Activated CD4-positive, alpha-beta T cell treated with anti-CD3 and anti-CD28 coated beads, Interleukin-2, amount 50 U/mL, for 4 hours (primary cell): ENCODE results near the gene FAAH.

Experiments
- DNase-seq, 2 experiments: peaks; one replicate each; pipeline ENCODE4 v3.0.0-alpha.2; 2020

FAAH gene

DNA sequence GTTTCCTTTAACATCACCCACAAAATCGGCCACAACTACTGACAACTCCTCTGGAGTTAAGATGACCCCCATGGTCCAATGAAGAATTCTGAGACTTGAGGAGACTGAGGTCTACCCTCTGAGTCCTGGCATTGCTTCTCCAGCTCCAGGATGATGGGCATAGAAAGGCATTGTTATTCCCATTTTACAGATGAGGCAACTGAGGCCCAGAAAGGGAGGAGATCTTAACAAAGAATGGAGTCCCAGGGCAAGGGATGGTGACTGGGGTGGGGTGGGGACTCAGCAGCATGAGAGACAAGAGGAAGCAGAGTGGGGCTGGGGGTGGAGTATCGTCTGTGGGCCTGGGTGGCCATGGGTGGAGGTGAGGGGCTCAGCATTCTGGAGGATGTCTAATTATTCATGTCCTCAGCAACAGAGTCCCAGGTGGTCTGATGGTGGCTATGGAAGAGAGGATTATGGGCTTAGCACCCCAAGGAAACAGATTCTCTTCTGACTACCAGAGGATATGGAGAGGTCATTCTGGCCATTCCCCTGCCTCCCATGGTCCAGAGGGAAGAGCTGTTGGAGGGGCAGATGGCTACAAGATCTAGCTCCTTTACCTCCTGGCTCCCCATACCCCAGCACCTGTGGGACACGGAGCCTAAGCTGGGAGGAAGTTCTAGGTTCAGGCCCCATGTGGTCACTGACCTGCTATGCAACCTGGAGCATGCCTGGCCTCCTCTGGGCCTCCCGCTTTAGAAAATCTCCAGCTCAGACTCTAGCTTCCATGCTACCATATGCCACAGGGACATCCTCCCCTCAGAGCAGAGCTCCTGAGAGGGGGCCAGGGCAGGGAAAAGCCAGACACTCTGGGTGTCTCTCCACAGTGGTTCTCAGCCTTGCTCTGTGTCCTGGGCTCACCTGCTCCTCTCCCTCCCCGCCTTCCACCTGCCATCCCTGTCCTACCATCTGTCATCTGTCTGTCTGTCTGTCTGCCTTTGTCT is 58.1 kb downstream of the FAAH start:
- DNase-seq: no peak

DNA sequence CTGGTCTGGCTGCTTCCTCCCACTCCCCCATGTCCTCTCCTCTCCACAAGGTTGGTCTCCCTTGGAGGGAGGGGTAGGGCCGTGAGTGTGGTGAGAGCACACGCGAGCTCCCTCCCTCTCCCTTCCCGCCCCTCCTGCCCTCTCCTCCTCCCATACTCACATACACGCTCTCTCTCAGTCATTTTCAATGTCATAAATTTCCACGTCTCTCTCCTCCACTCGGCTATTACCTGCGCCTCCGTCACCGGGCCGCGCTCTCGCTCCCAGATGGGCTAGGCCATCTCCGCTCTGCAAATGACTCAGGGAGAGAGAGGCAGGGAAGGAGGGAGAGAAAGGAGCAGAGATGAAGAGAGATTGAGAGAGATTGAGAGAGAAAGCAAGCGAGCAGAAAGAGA is 58.8 kb downstream of the FAAH start:
- no peak for DNase-seq

DNA sequence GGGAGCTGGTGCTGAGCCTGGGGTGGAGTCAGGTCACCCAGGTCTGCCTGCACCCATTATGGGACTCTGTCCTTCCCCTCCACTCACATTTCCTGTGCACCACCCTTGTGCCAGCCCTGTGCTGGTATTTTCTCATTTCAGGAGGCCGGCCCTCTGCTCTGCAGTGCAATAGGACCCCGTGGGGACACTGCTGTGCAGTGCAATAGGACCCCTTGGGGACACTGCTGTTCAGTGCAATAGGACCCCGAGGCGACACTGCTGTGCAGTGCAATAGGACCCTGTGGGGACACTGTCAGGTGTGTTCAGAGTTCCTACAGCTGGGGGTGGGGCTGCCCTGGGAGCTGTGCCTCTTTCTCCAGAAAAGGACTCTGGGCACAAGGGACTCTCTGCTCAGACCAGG is 59.3 kb downstream of the FAAH start:
- no peak for DNase-seq

DNA sequence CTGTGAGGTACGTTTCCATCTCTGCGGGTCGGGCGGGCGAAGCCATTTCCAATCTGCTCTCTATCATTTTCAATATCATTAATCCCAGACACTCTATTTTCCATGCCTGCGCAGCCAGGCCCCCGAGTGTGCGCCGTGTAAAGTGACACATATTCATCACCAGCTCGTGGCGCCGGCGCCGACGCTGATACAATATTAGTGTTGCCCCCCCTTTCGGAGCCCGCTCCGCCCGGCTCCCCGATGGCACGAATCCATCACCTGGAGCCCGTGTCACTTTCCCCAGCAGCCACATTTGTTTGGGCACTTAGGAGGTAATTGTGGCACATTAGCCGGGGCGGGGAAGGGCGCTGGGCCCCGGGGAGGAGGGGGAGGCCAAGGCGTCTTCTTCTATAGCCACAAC is 61.8 kb downstream of the FAAH start:
- no peak for DNase-seq

DNA sequence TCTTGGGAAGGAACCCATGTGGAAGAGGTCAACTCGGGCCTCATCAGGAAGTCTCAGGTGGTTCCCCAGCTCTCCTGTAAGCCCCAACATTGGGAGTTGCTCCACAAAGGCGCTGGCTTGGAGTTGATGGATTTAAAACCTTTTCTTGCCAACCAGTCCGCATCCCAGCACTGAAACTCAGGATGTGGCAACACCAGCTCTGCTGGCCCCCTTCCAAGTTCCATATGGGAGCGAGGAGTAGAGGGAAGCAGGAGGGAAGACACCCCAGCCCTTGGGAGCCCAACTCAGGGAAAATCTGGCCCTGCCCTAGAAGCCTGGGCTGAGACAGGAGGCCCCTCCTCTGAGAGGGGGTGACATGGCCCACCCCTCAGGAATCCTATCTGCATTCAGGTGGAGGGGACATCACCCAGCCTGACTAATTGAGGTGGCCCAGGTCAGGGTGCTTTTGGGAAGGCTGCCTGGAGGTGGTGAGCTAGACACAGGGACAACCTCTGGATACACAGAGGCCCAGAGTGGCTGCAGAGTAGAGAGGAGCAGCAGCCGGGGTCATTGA is 62.4 kb downstream of the FAAH start:
- no peak for DNase-seq

DNA sequence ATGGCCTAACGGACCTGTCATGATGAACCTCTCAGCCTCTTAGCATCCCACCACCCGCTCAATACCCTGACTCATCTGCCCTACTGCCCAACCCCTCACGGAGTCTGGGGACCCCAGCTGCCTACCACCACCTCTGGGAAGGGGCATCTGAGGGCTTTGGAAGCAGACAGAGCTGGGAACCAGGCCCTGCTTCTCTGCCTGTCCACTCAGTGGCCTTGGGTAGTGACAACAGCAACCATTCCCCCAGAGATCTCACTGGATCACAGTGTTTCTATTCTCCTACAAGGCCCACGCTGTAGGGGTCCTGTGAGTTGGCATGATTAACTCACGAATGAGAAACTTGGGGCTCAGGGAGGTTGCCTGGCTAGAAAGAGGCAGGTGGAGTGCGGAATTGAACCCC is 63.1 kb downstream of the FAAH start:
- no peak for DNase-seq

DNA sequence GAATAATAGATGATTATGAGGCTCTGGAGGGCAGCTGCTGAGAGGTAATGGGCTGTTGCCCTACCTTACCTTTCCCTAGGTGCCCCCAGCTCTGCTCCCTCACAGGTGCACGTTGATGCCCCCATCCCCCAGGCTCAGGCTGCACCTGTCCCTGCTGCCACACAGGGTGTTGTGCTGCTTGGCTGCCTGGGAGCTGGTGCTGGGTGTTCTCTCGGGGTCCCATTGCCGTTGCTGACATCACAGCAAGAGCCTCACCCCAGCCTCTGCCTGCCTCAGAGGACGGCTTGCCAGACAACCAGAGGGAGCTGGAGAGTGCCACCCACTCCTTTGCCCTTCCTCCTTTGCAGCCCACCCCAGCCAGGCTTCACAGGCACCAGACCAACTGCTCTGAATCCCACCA is 64.1 kb downstream of the FAAH start:
- DNase-seq: no peak

DNA sequence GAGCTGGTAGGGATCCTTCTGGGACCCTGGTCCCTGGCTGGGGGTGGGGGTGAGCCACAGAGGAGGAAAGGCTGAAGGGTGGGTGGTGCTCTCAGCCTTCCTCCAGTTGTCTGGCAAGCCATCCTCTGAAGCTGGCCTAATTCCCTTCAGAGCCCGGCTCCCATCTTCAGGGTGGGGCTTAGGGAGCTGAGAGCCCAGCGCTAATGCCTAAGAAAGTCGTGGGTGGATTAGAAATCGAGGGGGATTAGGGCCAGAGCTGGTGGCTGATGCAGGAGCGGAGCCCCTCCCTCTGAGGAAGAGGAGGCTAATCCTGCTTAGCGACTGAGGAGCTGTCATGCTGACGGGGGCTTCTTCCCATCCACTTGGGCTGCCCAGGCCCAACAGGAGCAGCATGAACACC is 64.7 kb downstream of the FAAH start:
- no peak for DNase-seq

DNA sequence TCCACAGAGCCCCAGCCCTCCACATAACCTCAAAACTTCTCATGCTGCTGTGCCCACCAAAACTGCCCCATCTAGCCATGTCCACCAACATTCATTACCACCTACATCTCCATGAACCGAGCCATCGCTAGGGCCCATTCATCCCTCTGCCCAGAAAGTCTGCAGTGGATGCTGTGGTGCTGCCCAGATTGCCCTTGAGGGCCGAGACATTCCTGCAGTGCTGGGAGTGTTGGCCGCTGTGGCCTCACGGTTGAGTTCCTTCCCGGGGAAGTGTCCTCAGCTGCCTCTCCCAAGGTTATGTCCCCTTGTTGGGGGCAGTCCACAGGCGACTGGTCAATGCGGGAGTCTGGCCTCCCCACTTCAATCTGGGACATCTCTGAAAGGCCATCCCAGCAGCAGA is 65.2 kb downstream of the FAAH start:
- no peak for DNase-seq

DNA sequence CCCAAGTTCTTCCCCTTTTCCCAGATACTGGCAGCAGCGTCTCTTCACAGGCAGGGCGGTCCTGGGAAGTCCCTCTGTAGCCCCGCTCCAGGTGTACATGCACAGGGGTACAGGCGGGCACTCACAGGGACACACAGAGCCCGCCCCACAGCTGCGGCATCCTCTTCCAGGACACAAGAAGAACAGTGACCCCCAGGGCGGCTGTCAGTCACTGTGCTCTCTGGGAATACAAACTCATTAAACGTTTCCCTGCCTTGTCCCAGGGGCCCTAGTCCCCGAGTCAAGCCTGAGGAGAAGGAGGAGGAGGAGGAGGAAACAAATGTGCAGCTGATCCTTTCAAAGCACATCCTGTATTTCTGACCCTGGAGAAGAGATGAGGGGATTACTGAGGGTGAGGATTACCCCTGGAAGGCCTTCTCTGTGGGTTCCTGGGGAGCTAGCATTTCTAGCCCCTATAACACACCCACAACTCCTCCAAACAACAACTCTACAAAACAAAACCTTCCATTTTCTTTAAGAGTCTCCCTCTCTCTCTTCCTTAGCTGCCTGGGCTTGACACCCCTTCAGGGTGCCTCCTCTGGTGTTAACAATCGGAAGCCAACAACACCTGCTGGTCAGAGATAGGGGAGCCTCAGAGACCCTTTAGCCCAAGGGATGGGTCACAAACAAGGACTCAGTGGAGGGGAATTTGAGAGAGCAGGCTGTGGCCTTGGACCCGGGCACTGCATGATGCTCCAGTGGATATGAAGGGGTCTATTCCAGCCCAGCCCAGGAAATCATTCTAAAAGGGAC is 67.1 kb downstream of the FAAH start:
- DNase-seq: no peak

DNA sequence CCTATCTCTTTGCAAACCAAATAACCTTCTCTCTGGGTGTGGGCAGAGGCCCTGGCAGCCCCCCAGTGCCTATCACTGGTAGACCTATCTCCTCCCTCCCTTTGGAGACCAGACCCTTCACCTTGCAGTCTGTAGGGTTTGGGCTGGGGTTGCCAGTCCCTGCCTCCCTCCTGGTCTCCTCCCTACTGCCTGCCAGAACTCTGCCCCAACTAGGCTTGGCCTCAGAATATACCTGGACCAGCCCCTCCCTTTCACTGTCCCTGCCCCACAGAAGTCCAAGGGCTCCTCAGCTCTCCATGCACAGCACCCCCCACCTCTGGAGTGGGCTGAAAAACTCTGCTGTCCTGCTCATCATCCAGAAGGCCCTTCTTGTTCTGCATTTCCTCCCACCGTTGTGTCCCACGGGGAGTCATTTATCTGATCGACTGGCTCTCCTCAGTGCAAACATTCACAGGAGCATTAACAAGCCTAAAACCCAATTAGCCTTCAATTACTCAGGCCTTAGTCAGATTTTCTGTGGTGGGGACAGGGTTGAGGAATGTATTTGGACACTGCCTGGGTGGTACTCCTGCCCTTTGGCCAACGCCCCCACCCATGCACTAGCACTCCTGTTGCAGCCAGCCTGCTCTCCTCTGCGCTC is 67.8 kb downstream of the FAAH start:
- DNase-seq: no peak
